C4-2B (cell line): ENCODE measurements around the gene AIG1.

Experiments
- ZFX ChIP-seq: fragments of 450-650 bp; IDR thresholded peaks from 2 replicates; pipeline ENCODE4 v1.6.1; 2017
- TF ChIP-seq, protein P1 (sequence below): fragments of 450-650 bp; conservative IDR thresholded peaks from 2 replicates; pipeline ENCODE4 v1.5.1; 2017; ENCODE audit warnings: mild to moderate bottlenecking

DNA sequence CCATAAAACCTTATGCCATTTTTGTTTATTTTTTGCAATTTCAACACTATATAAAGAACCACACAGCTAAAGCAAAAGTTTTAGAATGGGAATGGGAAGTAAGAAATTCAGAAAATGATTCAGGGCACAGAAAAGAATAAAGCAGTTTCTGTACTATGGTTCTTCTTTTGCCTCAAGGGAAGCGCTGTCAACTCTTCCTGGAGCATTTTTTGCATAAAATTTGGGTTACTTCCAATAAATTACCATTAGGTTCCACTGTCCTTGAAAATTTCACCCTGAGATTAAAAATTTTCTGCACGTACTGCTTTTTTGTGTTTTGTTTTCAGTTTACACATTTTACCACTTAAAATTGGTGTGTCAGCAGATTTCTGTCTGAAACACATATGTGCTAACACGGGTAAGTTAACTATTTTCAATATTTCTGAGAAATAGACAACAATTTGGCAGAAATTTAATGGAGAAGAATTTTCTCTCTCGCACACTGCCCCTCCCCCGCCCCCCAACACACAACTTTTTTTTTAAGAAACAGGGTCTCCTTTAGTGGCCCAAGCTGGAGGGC lies 310.2 kb downstream of the AIG1 start:
- TF ChIP-seq, protein P1, sequence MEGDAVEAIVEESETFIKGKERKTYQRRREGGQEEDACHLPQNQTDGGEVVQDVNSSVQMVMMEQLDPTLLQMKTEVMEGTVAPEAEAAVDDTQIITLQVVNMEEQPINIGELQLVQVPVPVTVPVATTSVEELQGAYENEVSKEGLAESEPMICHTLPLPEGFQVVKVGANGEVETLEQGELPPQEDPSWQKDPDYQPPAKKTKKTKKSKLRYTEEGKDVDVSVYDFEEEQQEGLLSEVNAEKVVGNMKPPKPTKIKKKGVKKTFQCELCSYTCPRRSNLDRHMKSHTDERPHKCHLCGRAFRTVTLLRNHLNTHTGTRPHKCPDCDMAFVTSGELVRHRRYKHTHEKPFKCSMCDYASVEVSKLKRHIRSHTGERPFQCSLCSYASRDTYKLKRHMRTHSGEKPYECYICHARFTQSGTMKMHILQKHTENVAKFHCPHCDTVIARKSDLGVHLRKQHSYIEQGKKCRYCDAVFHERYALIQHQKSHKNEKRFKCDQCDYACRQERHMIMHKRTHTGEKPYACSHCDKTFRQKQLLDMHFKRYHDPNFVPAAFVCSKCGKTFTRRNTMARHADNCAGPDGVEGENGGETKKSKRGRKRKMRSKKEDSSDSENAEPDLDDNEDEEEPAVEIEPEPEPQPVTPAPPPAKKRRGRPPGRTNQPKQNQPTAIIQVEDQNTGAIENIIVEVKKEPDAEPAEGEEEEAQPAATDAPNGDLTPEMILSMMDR: no peak
- no peak for TF ChIP-seq ZFX
